Activated naive CD4-positive, alpha-beta T cell treated with Interleukin-2 at 50 U/mL for 16 hours (primary cell): ENCODE data around the gene TMEM184C.

Experiments used
- DNase-seq: peaks from one replicate; pipeline ENCODE4 v3.0.0-alpha.2; 2020

Gene TMEM184C

GRCh38 chr4:147617173-147617840 is at the start of gene TMEM184C:
Gene TMEM184C, plus strand, starts transcription at chr4:147617397. Its CDS starts 560 bp downstream, at chr4:147617957.
- peak; percentile 99 for DNase-seq

- DNase-seq = no peak
Measured at GRCh38 chr4:147570616-147571015, 46.6 kb upstream of the TMEM184C start.

GRCh38 chr4:147571036-147571770 is 46.0 kb upstream of the TMEM184C start:
- no peak for DNase-seq

DNA sequence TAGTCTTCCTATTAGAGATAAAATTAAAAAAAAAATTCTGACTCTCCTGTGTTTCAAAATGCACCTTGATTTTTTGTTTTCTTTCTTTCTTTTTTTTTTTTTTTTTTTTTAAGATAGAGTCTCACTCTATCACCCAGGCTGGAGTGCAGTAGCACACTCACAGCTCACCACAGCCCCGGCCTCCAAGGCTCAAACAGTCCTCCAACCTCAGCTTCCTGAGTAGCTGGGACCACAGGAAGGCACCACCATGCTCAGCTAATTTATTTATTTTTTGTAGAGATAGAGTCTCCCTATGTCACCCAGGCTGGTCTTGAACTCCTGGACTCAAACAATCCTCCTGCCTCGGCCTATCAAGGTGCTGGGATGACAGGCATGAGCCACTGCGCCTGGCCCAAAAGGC is 41.1 kb upstream of the TMEM184C start:
- DNase-seq = no peak

- DNase-seq = no peak
Measured at GRCh38 chr4:147578051-147578476, 39.1 kb upstream of the TMEM184C start.

DNA sequence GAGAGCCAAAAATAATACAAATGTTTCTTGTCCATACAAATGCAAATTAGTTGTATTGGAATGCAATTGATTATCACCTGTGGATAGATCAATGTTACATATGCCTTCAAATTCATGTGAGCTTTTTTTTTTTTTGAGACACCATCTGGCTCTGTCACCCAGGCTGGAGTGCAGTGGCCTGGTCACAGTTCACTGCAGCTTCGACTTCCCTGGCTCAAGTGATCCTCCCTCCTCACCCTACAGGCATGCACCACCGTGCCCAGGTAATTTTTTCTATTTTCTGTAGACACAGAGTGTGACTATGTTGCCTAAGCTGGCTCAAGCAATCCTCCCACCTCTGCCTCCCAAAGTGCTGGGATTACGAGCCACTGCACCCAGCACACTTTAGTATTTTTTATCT is 38.6 kb upstream of the TMEM184C start:
- DNase-seq = no peak

DNA sequence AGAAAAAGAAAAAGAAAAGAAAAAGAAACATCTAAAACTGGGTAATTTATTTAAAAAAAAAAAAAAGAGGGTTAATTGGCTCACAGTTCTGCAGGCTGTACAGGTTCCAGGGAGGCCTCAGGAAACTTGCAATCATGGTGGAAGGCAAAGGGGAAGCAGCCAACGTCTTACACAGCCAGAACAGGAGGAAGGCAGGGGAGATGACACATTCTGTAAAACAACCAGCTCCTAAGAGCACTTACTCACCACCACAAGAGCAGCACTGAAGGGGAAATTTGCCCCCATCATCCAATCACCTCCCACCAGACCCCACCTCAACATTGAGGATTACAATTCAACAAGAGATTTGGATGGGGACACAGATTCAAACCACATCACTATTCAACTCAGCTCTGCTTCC is 36.8 kb upstream of the TMEM184C start:
- no peak for DNase-seq

DNA sequence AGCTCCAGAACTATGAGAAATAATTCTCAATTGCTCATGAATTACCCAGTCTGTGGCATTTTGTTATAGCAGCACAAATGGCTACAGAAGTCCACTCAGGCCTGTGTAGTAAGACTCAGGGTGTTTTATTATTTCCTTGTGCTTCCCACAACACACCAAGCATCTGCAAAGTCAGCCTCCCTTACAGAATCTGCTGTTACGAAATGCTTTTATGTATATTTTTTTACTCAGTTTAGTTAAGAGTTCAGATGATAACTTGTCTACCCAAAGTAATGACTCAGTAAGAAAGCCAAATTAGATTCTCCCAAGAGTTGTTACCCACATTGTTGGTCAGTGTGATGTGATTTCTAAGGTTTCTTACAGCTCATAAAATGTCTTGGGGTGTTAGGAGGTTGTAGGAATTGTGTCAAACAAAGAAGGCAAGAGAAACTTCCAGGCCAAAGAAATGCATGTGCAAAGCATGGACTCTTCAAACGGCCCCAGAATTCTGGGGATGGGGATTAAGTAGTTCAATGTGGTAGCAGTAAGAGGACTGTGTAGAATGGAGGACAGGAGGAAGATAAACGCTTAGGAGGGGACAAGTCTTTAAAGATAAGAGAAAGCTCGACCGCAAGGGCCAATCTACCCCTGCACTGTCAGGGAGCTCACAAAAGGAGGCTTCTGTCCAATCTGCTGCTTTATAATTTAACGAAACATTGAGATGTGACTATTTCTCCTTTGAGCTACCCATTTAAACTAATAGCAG is 35.4 kb upstream of the TMEM184C start:
- no peak for DNase-seq

- DNase-seq = no peak
Measured at GRCh38 chr4:147582386-147583060, 34.7 kb upstream of the TMEM184C start.

- no peak for DNase-seq
Measured at GRCh38 chr4:147583876-147584275, 33.3 kb upstream of the TMEM184C start.

- no peak for DNase-seq
Measured at GRCh38 chr4:147586032-147586431, 31.2 kb upstream of the TMEM184C start.

DNA sequence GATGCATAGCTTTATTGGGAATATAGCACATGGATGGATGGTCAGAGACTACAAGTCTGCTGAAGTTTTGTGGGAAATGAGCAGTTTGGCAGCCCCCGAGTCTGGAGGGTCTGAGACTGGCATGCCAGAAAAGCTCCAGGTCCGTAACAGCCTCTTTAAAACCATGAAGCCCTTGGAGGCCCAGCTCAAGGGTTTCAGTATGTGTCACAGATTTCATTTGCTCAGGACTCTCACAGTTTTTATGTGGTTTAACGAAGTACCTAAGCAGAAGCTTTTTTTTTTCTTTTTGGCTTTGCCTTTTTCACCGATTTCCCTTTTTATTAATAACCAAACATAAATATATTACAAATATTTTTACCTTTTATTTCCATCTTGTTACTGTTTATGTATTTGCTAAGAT is 30.6 kb upstream of the TMEM184C start:
- DNase-seq = no peak

GRCh38 chr4:147587041-147587440 is 30.2 kb upstream of the TMEM184C start:
- DNase-seq = no peak

DNA sequence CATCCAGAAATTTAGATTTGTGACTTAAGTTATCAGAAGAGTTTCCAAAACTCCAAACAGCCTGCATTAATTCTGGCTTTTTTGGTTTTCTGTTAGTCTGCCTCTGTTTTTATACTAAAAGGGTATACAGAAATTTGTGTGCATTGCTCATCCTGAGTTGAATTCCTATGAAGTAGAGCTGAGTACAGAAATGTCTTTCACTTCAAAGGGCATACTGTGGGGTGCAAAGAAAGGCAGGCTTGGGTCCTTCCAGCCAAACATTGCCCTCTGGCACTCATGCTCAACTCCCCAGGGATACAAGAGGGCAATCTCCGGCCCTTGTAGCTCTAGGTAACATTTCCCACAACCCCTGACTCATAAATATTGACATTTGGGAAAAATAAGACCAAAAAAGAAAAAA is 27.6 kb upstream of the TMEM184C start:
- no peak for DNase-seq

GRCh38 chr4:147590249-147590920 is 26.8 kb upstream of the TMEM184C start:
- DNase-seq = peak; percentile 39

DNA sequence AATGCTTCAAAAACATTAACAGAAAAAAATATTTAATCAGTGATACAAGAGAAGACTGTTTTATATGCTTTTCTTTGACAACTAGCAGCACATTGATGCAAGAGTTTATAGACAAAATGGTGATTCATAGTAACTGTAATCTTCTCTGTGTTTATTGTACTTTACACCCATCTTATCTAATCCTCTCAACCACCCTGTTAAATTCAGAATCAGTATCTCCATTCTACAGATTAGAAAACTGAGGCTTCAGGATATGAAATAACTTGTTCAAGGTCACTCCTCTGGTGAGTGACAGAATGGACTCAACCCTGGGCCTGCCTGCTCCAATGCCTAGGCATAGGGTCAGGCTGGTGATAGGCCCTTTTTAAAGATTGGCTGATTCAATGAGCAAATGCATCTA is 26.1 kb upstream of the TMEM184C start:
- no peak for DNase-seq

DNA sequence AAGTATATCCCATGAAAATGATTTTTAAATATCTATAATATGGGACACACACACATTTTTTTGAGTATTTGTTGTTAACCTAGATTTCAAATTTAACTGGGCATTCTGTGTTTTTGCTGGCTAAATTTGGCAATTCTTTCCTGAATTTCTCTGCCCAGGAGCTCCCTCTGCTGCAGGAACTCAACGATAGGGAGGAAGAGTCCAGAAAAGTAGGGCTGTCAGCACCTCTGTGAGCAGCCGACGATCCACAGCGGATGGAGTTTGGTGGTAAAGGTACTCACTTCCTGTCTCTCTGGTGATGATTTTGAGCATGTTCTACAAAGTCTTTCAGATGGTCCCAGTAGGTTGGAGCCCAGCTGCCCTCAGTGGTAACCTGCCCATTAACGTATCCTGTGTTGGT is 23.1 kb upstream of the TMEM184C start:
- no peak for DNase-seq

- no peak for DNase-seq
Measured at GRCh38 chr4:147594578-147594977, 22.6 kb upstream of the TMEM184C start.

GRCh38 chr4:147596377-147596776 is 20.8 kb upstream of the TMEM184C start:
- no peak for DNase-seq

GRCh38 chr4:147596981-147597380 is 20.2 kb upstream of the TMEM184C start:
- no peak for DNase-seq

DNA sequence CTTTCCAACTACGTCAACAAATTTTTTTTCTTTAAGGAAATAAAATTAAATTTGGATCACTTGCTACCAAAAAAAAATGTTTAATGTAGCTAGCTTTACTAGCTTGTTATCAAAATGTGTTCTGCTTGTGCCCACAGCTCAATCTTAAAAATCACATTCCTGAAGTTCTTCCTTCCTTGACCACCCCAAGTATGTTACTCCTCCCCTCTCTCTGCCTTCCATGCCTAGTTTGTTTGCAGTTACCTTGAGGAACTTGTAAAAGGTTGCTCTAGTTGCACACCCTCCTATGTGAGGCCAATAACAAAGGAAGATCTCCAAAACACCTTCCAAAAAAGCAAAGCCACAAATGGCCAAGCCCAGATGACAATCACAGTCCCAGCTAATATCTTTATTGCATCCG is 19.6 kb upstream of the TMEM184C start:
- DNase-seq = no peak

GRCh38 chr4:147599206-147599605 is 18.0 kb upstream of the TMEM184C start:
- DNase-seq = no peak

DNA sequence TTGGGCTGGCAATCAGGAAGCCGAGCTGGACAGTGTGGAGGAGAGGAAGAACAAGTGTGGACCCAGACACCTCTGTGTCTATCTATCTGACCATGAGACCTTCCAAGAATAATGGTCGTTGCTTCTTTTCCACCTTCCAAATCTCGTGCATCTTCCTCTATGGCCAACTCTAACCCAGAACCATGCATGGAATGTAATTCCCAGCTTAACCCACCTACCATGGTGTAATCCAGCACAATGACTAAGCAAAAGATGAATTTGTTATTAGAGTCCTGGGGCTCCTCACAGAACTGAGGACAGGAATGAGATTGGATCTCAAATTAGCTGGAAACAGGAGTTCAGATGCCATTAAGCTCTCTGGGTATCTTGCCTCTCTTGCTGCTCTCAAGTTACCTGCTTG is 17.4 kb upstream of the TMEM184C start:
- DNase-seq = no peak
